H9 (cell line): ENCODE results near the gene EFTUD2. TPM values are rescaled to one million over a fixed set of nuclear protein-coding genes. Genes with fewer than 3 reads are reported as not detected.

ENCODE experiments used
- DNase-seq: peaks from one replicate; pipeline ENCODE4 v3.0.0-alpha.2; 2017
- H2AFZ ChIP-seq: one replicate; pipeline ENCODE4 v1.6.1; 2013; ENCODE audit warnings: mild to moderate bottlenecking, low read length, control low read depth, moderate library complexity
- H2AK5ac ChIP-seq: 2 replicates; pipeline ENCODE4 v1.6.1; 2013; ENCODE audit warnings: low read length, control low read depth, mixed read lengths; ENCODE audit not compliant: insufficient read length
- H2BK120ac ChIP-seq: one replicate; pipeline ENCODE4 v1.6.1; 2013; ENCODE audit warnings: low read depth, mild to moderate bottlenecking, low read length, control low read depth, inconsistent platforms; ENCODE audit not compliant: poor library complexity, severe bottlenecking
- H2BK12ac ChIP-seq: 2 replicates; pipeline ENCODE4 v1.6.1; 2013; ENCODE audit warnings: low read length, control low read depth, mixed read lengths, low read depth; ENCODE audit not compliant: insufficient read length
- H2BK15ac ChIP-seq: 2 replicates; pipeline ENCODE4 v1.6.1; 2013; ENCODE audit warnings: low read depth, low read length, control low read depth
- H2BK20ac ChIP-seq: one replicate; pipeline ENCODE4 v1.6.1; 2013; ENCODE audit warnings: low read depth, mild to moderate bottlenecking, low read length, control low read depth, inconsistent platforms; ENCODE audit not compliant: poor library complexity, severe bottlenecking
- H2BK5ac ChIP-seq: 2 replicates; pipeline ENCODE4 v1.6.1; 2013; ENCODE audit warnings: low read length, control low read depth, mixed read lengths; ENCODE audit not compliant: insufficient read length
- H3K14ac ChIP-seq: 2 replicates; pipeline ENCODE4 v1.6.1; 2013; ENCODE audit warnings: low read length, control low read depth; ENCODE audit not compliant: insufficient read depth
- H3K18ac ChIP-seq: 2 replicates; pipeline ENCODE4 v1.6.1; 2013; ENCODE audit warnings: low read depth, mild to moderate bottlenecking, mixed read lengths, low read length, control low read depth; ENCODE audit not compliant: insufficient read length
- H3K23ac ChIP-seq: 2 replicates; pipeline ENCODE4 v1.6.1; 2013; ENCODE audit warnings: low read length, control low read depth, mixed read lengths, low read depth; ENCODE audit not compliant: insufficient read length
- H3K23me2 ChIP-seq: 2 replicates; pipeline ENCODE4 v1.6.1; 2013; ENCODE audit warnings: low read depth, mild to moderate bottlenecking, mixed read lengths, low read length, control low read depth; ENCODE audit not compliant: insufficient read length, poor library complexity, severe bottlenecking
- H3K27ac ChIP-seq: 2 replicates; pipeline ENCODE4 v1.5.1; 2013; ENCODE audit warnings: low read length, control low read depth, mixed read lengths, low read depth; ENCODE audit not compliant: insufficient read length
- H3K27me3 ChIP-seq: 2 replicates; pipeline ENCODE4 v1.6.1; 2013; ENCODE audit warnings: low read length, control low read depth, inconsistent platforms; ENCODE audit not compliant: insufficient read depth
- H3K4ac ChIP-seq: 2 replicates; pipeline ENCODE4 v1.6.1; 2013; ENCODE audit warnings: low read depth, mild to moderate bottlenecking, control low read depth, inconsistent platforms, low read length, moderate library complexity
- H3K4me1 ChIP-seq: 2 replicates; pipeline ENCODE4 v1.6.1; 2013; ENCODE audit warnings: low read length, control low read depth, inconsistent platforms; ENCODE audit not compliant: insufficient read depth
- H3K4me2 ChIP-seq: 2 replicates; pipeline ENCODE4 v1.6.1; 2013; ENCODE audit warnings: low read length, control low read depth, mixed read lengths; ENCODE audit not compliant: insufficient read length, insufficient read depth
- H3K56ac ChIP-seq: 2 replicates; pipeline ENCODE4 v1.6.1; 2013; ENCODE audit warnings: low read depth, mild to moderate bottlenecking, mixed read lengths, low read length, control low read depth; ENCODE audit not compliant: insufficient read length
- H3K79me1 ChIP-seq: 2 replicates; pipeline ENCODE4 v1.6.1; 2013; ENCODE audit warnings: low read depth, mild to moderate bottlenecking, moderate library complexity, low read length, control low read depth, inconsistent platforms; ENCODE audit not compliant: insufficient read depth, poor library complexity, severe bottlenecking
- H3K79me2 ChIP-seq: 2 replicates; pipeline ENCODE4 v1.6.1; 2013; ENCODE audit warnings: low read length, control low read depth, inconsistent platforms; ENCODE audit not compliant: insufficient read depth
- H3K9ac ChIP-seq: 2 replicates; pipeline ENCODE4 v1.6.1; 2013; ENCODE audit warnings: low read length, control low read depth, mixed read lengths; ENCODE audit not compliant: insufficient read length; ENCODE audit errors: extremely low read depth
- H3K9me3 ChIP-seq: one replicate; pipeline ENCODE4 v1.6.1; 2013; ENCODE audit warnings: low read depth, low read length, inconsistent platforms; ENCODE audit not compliant: control insufficient read depth
- H3T11ph ChIP-seq: one replicate; pipeline ENCODE4 v1.6.1; 2013; ENCODE audit warnings: mild to moderate bottlenecking, low read length, control low read depth, inconsistent platforms
- H4K20me1 ChIP-seq: one replicate; pipeline ENCODE4 v1.6.1; 2013; ENCODE audit not compliant: control insufficient read depth, insufficient read length, insufficient read depth
- H4K5ac ChIP-seq: 2 replicates; pipeline ENCODE4 v1.6.1; 2013; ENCODE audit warnings: low read depth, mild to moderate bottlenecking, mixed read lengths, low read length, control low read depth; ENCODE audit not compliant: insufficient read length
- H4K8ac ChIP-seq: replicated peaks from 2 replicates; pipeline ENCODE4 v1.6.1; 2013; ENCODE audit warnings: low read length, control low read depth, mixed read lengths, low read depth; ENCODE audit not compliant: insufficient read length
- H4K91ac ChIP-seq: 2 replicates; pipeline ENCODE4 v1.6.1; 2013; ENCODE audit warnings: low read depth, mild to moderate bottlenecking, moderate library complexity, mixed read lengths, low read length, control low read depth; ENCODE audit not compliant: insufficient read length
- H3K27ac Mint-ChIP-seq, 3 experiments: 2 replicates in 2 of 3; 3 replicates in 1 of 3; pipeline ENCODE4 v1.8.0; 2020 to 2021; ENCODE audit warnings: mixed read lengths in 3 of 3, mild to moderate bottlenecking in 1 of 3, moderate library complexity in 1 of 3
- H3K27me3 Mint-ChIP-seq: 2 replicates; pipeline ENCODE4 v1.8.0; 2021; ENCODE audit warnings: low read depth, mild to moderate bottlenecking, moderate library complexity, mixed read lengths
- H3K36me3 Mint-ChIP-seq, 3 experiments: 2 replicates in 2 of 3; 3 replicates in 1 of 3; pipeline ENCODE4 v1.8.0; 2020 to 2021; ENCODE audit warnings: low read depth in 3 of 3, mixed read lengths in 3 of 3; ENCODE audit not compliant: insufficient read depth in 1 of 3
- H3K4me1 Mint-ChIP-seq, 2 experiments: 2 replicates each; pipeline ENCODE4 v1.8.0; 2020; ENCODE audit warnings: mixed read lengths in 2 of 2
- H3K4me3 Mint-ChIP-seq, 2 experiments: 2 replicates in 1 of 2; 3 replicates in 1 of 2; pipeline ENCODE4 v1.8.0; 2020 to 2021; ENCODE audit warnings: mild to moderate bottlenecking in 2 of 2, mixed read lengths in 2 of 2, moderate library complexity in 1 of 2
- H3K9me3 Mint-ChIP-seq, 2 experiments: 2 replicates in 1 of 2; 3 replicates in 1 of 2; pipeline ENCODE4 v1.8.0; 2020; ENCODE audit warnings: mild to moderate bottlenecking in 2 of 2, mixed read lengths in 2 of 2, moderate library complexity in 1 of 2
- CTCF ChIP-seq: fragments of 200-600 bp; sonication (generic); conservative IDR thresholded peaks from 3 replicates; pipeline ENCODE4 v1.8.0; 2021; ENCODE audit warnings: antibody characterized with exemption, mild to moderate bottlenecking
- WGBS: extraction: QIAGEN DNeasy Blood & Tissue Kit; methylation state at CpG from one replicate; pipeline ENCODE4 v1.1.7; 2013; ENCODE audit warnings: missing lambda C conversion rate, low lambda C conversion rate, mixed read lengths; ENCODE audit not compliant: insufficient read length; ENCODE audit errors: extremely low coverage; 5-methylcytosine and 5-hydroxymethylcytosine counted together
- total RNA-seq: library from RNA; stranded (reverse); gene quantifications from 2 replicates; pipeline ENCODE4 v1.2.1, GENCODE V29; 2021

The EFTUD2 gene
- total RNA-seq, 1 experiment from 2014 or later = 150 TPM

DNA sequence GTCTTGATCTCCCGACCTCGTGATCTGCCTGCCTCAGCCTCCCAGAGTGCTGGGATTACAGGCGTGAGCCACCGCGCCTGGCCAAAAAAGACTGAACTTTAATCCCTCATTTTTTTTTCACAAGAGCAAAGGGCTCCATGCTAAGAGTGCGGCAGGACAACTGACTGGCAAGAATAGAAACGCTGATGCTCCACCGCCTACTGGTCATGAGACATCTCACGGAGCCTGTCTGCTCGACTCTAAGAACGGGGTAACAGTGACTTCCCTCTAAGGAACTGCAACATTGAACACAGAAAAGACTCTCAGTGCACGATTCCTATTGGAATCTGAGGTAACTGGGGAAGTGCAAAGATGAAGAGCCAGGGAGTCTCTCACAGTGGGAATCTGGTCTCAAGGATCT lies 27.7 kb downstream of the EFTUD2 start:
- Histone ChIP-seq H2AFZ (no peak overlapping the region), H3K9ac (no peak overlapping the region), H4K8ac (no peak overlapping the region), H2BK20ac (no peak overlapping the region), H3T11ph (no peak overlapping the region), H3K23me2 (no peaks in the 10 kb centered on the region), H3K79me1 (no peaks in the 10 kb centered on the region), H3K23ac (no peak overlapping the region), H3K27ac (no peak overlapping the region), H4K91ac (no peak overlapping the region), H2BK5ac (no peak overlapping the region), H3K79me2 (no peaks in the 10 kb centered on the region), H4K20me1 (no peaks in the 10 kb centered on the region), H3K4ac (no peak overlapping the region), H2BK120ac (no peak overlapping the region), H3K9me3 (no peaks in the 10 kb centered on the region), H2BK15ac (no peak overlapping the region), H3K56ac (no peak overlapping the region), H4K5ac (no peak overlapping the region), H3K18ac (no peak overlapping the region), H2BK12ac (no peak overlapping the region), H3K4me2 (no peak overlapping the region), H3K4me1 (no peaks in the 10 kb centered on the region), H3K14ac (no peak overlapping the region), H3K27me3 (no peaks in the 10 kb centered on the region), H2AK5ac (no peak overlapping the region)
- Mint-ChIP-seq H3K4me1 (no peaks in the 10 kb centered on the region), H3K4me3 (no peak overlapping the region), H3K9me3 (no peaks in the 10 kb centered on the region), H3K27me3 (no peaks in the 10 kb centered on the region), H3K27ac (no peak overlapping the region), H3K36me3 (peaks cover 30 to 86% (median 61%) of the 10 kb centered on the region in 3 experiments)
- no peak for DNase-seq
- no CpG with 5 or more reads among the region's 12 CpGs for WGBS
- no peak for TF ChIP-seq CTCF
